GM19043 (cell line): ENCODE results near the gene PSG6.
"Not testable (repeated sequence)": the region's sequence is repeated elsewhere in the genome, so short reads cannot be mapped to it uniquely, and the experiment has no call there.

ENCODE experiments used
- ATAC-seq: cut with Tn5 transposase; IDR thresholded peaks from one replicate; pipeline ENCODE4 v1.9.1; 2021; ENCODE audit warnings: low read depth; ENCODE audit not compliant: unreplicated experiment

PSG6 gene

GRCh38 chr19:42856866-42857543 lies 60.7 kb downstream of the PSG6 start:
- ATAC-seq, result not testable (repeated sequence)

GRCh38 chr19:42854745-42855144 lies 62.9 kb downstream of the PSG6 start:
- not testable (repeated sequence) for ATAC-seq

- ATAC-seq, result not testable (repeated sequence)
Measured at GRCh38 chr19:42853231-42853630, 64.5 kb downstream of the PSG6 start.

GRCh38 chr19:42852821-42853220 lies 64.9 kb downstream of the PSG6 start:
- not testable (repeated sequence) for ATAC-seq
